HG03139 (cell line): ENCODE data around the gene ZDHHC19.
"Not testable (repeated sequence)": the region's sequence is repeated elsewhere in the genome, so short reads cannot be mapped to it uniquely, and the experiment has no call there.

Experiments used
- ATAC-seq: cut with Tn5 transposase; IDR thresholded peaks from one replicate; pipeline ENCODE4 v1.9.1; 2021; ENCODE audit not compliant: unreplicated experiment

The ZDHHC19 gene

GRCh38 chr3:196205442-196206205 lies 5.6 kb downstream of the ZDHHC19 start:
- not testable (repeated sequence) for ATAC-seq

GRCh38 chr3:196203846-196204245 lies 7.4 kb downstream of the ZDHHC19 start:
- ATAC-seq: no peak

GRCh38 chr3:196202516-196202970 lies 8.7 kb downstream of the ZDHHC19 start:
- no peak for ATAC-seq

- no peak for ATAC-seq
These were observed 12.1 kb downstream of the ZDHHC19 start for GRCh38 chr3:196198771-196199753.

GRCh38 chr3:196198081-196198675 lies 13.0 kb downstream of the ZDHHC19 start:
- no peak for ATAC-seq

GRCh38 chr3:196197524-196197923 lies 13.7 kb downstream of the ZDHHC19 start:
- no peak for ATAC-seq

- ATAC-seq: no peak
These were observed 15.4 kb downstream of the ZDHHC19 start for GRCh38 chr3:196195664-196196265.

- ATAC-seq: no peak
These were observed 16.7 kb downstream of the ZDHHC19 start for GRCh38 chr3:196194542-196194915.

- ATAC-seq: no peak
These were observed 17.3 kb downstream of the ZDHHC19 start for GRCh38 chr3:196193736-196194541.

GRCh38 chr3:196193133-196193735 lies 18.0 kb downstream of the ZDHHC19 start:
- ATAC-seq: no peak

- ATAC-seq: no peak
These were observed 18.6 kb downstream of the ZDHHC19 start for GRCh38 chr3:196192524-196193051.

GRCh38 chr3:196192036-196192523 lies 19.1 kb downstream of the ZDHHC19 start:
- ATAC-seq: no peak

- ATAC-seq: no peak
These were observed 21.4 kb downstream of the ZDHHC19 start for GRCh38 chr3:196189566-196190347.

- peak; percentile 41 for ATAC-seq
These were observed 24.3 kb downstream of the ZDHHC19 start for GRCh38 chr3:196186651-196187573.

- ATAC-seq: no peak
These were observed 26.3 kb downstream of the ZDHHC19 start for GRCh38 chr3:196184881-196185280.

GRCh38 chr3:196184169-196184432 lies 27.1 kb downstream of the ZDHHC19 start:
- ATAC-seq: not testable (repeated sequence)

- no peak for ATAC-seq
These were observed 30.1 kb downstream of the ZDHHC19 start for GRCh38 chr3:196181127-196181546.

- no peak for ATAC-seq
These were observed 30.9 kb downstream of the ZDHHC19 start for GRCh38 chr3:196180346-196180745.
